H9 (cell line): Measurements from ENCODE around the gene FNDC3B. TPM values are rescaled to one million over a fixed set of nuclear protein-coding genes. Genes with fewer than 3 reads are reported as not detected.
A peak's percentile ranks its signal among the peaks of the same experiment; 100 is the strongest.

Experiments
- DNase-seq: peaks from one replicate; pipeline ENCODE4 v3.0.0-alpha.2; 2017
- H2AFZ ChIP-seq: one replicate; pipeline ENCODE4 v1.6.1; 2013; ENCODE audit warnings: mild to moderate bottlenecking, low read length, control low read depth, moderate library complexity
- H2AK5ac ChIP-seq: 2 replicates; pipeline ENCODE4 v1.6.1; 2013; ENCODE audit warnings: low read length, control low read depth, mixed read lengths; ENCODE audit not compliant: insufficient read length
- H2BK120ac ChIP-seq: one replicate; pipeline ENCODE4 v1.6.1; 2013; ENCODE audit warnings: low read depth, mild to moderate bottlenecking, low read length, control low read depth, inconsistent platforms; ENCODE audit not compliant: poor library complexity, severe bottlenecking
- H2BK12ac ChIP-seq: 2 replicates; pipeline ENCODE4 v1.6.1; 2013; ENCODE audit warnings: low read length, control low read depth, mixed read lengths, low read depth; ENCODE audit not compliant: insufficient read length
- H2BK15ac ChIP-seq: 2 replicates; pipeline ENCODE4 v1.6.1; 2013; ENCODE audit warnings: low read depth, low read length, control low read depth
- H2BK20ac ChIP-seq: one replicate; pipeline ENCODE4 v1.6.1; 2013; ENCODE audit warnings: low read depth, mild to moderate bottlenecking, low read length, control low read depth, inconsistent platforms; ENCODE audit not compliant: poor library complexity, severe bottlenecking
- H2BK5ac ChIP-seq: 2 replicates; pipeline ENCODE4 v1.6.1; 2013; ENCODE audit warnings: low read length, control low read depth, mixed read lengths; ENCODE audit not compliant: insufficient read length
- H3K14ac ChIP-seq: 2 replicates; pipeline ENCODE4 v1.6.1; 2013; ENCODE audit warnings: low read length, control low read depth; ENCODE audit not compliant: insufficient read depth
- H3K18ac ChIP-seq: 2 replicates; pipeline ENCODE4 v1.6.1; 2013; ENCODE audit warnings: low read depth, mild to moderate bottlenecking, mixed read lengths, low read length, control low read depth; ENCODE audit not compliant: insufficient read length
- H3K23ac ChIP-seq: 2 replicates; pipeline ENCODE4 v1.6.1; 2013; ENCODE audit warnings: low read length, control low read depth, mixed read lengths, low read depth; ENCODE audit not compliant: insufficient read length
- H3K23me2 ChIP-seq: 2 replicates; pipeline ENCODE4 v1.6.1; 2013; ENCODE audit warnings: low read depth, mild to moderate bottlenecking, mixed read lengths, low read length, control low read depth; ENCODE audit not compliant: insufficient read length, poor library complexity, severe bottlenecking
- H3K27ac ChIP-seq: 2 replicates; pipeline ENCODE4 v1.5.1; 2013; ENCODE audit warnings: low read length, control low read depth, mixed read lengths, low read depth; ENCODE audit not compliant: insufficient read length
- H3K27me3 ChIP-seq: 2 replicates; pipeline ENCODE4 v1.6.1; 2013; ENCODE audit warnings: low read length, control low read depth, inconsistent platforms; ENCODE audit not compliant: insufficient read depth
- H3K4ac ChIP-seq: 2 replicates; pipeline ENCODE4 v1.6.1; 2013; ENCODE audit warnings: low read depth, mild to moderate bottlenecking, control low read depth, inconsistent platforms, low read length, moderate library complexity
- H3K4me1 ChIP-seq: 2 replicates; pipeline ENCODE4 v1.6.1; 2013; ENCODE audit warnings: low read length, control low read depth, inconsistent platforms; ENCODE audit not compliant: insufficient read depth
- H3K4me2 ChIP-seq: 2 replicates; pipeline ENCODE4 v1.6.1; 2013; ENCODE audit warnings: low read length, control low read depth, mixed read lengths; ENCODE audit not compliant: insufficient read length, insufficient read depth
- H3K56ac ChIP-seq: 2 replicates; pipeline ENCODE4 v1.6.1; 2013; ENCODE audit warnings: low read depth, mild to moderate bottlenecking, mixed read lengths, low read length, control low read depth; ENCODE audit not compliant: insufficient read length
- H3K79me1 ChIP-seq: 2 replicates; pipeline ENCODE4 v1.6.1; 2013; ENCODE audit warnings: low read depth, mild to moderate bottlenecking, moderate library complexity, low read length, control low read depth, inconsistent platforms; ENCODE audit not compliant: insufficient read depth, poor library complexity, severe bottlenecking
- H3K79me2 ChIP-seq: 2 replicates; pipeline ENCODE4 v1.6.1; 2013; ENCODE audit warnings: low read length, control low read depth, inconsistent platforms; ENCODE audit not compliant: insufficient read depth
- H3K9ac ChIP-seq: 2 replicates; pipeline ENCODE4 v1.6.1; 2013; ENCODE audit warnings: low read length, control low read depth, mixed read lengths; ENCODE audit not compliant: insufficient read length; ENCODE audit errors: extremely low read depth
- H3K9me3 ChIP-seq: one replicate; pipeline ENCODE4 v1.6.1; 2013; ENCODE audit warnings: low read depth, low read length, inconsistent platforms; ENCODE audit not compliant: control insufficient read depth
- H3T11ph ChIP-seq: one replicate; pipeline ENCODE4 v1.6.1; 2013; ENCODE audit warnings: mild to moderate bottlenecking, low read length, control low read depth, inconsistent platforms
- H4K20me1 ChIP-seq: one replicate; pipeline ENCODE4 v1.6.1; 2013; ENCODE audit not compliant: control insufficient read depth, insufficient read length, insufficient read depth
- H4K5ac ChIP-seq: 2 replicates; pipeline ENCODE4 v1.6.1; 2013; ENCODE audit warnings: low read depth, mild to moderate bottlenecking, mixed read lengths, low read length, control low read depth; ENCODE audit not compliant: insufficient read length
- H4K8ac ChIP-seq: replicated peaks from 2 replicates; pipeline ENCODE4 v1.6.1; 2013; ENCODE audit warnings: low read length, control low read depth, mixed read lengths, low read depth; ENCODE audit not compliant: insufficient read length
- H4K91ac ChIP-seq: 2 replicates; pipeline ENCODE4 v1.6.1; 2013; ENCODE audit warnings: low read depth, mild to moderate bottlenecking, moderate library complexity, mixed read lengths, low read length, control low read depth; ENCODE audit not compliant: insufficient read length
- H3K27ac Mint-ChIP-seq, 3 experiments: 2 replicates in 2 of 3; 3 replicates in 1 of 3; pipeline ENCODE4 v1.8.0; 2020 to 2021; ENCODE audit warnings: mixed read lengths in 3 of 3, mild to moderate bottlenecking in 1 of 3, moderate library complexity in 1 of 3
- H3K27me3 Mint-ChIP-seq: 2 replicates; pipeline ENCODE4 v1.8.0; 2021; ENCODE audit warnings: low read depth, mild to moderate bottlenecking, moderate library complexity, mixed read lengths
- H3K36me3 Mint-ChIP-seq, 3 experiments: 2 replicates in 2 of 3; 3 replicates in 1 of 3; pipeline ENCODE4 v1.8.0; 2020 to 2021; ENCODE audit warnings: low read depth in 3 of 3, mixed read lengths in 3 of 3; ENCODE audit not compliant: insufficient read depth in 1 of 3
- H3K4me1 Mint-ChIP-seq, 2 experiments: 2 replicates each; pipeline ENCODE4 v1.8.0; 2020; ENCODE audit warnings: mixed read lengths in 2 of 2
- H3K4me3 Mint-ChIP-seq, 2 experiments: 2 replicates in 1 of 2; 3 replicates in 1 of 2; pipeline ENCODE4 v1.8.0; 2020 to 2021; ENCODE audit warnings: mild to moderate bottlenecking in 2 of 2, mixed read lengths in 2 of 2, moderate library complexity in 1 of 2
- H3K9me3 Mint-ChIP-seq, 2 experiments: 2 replicates in 1 of 2; 3 replicates in 1 of 2; pipeline ENCODE4 v1.8.0; 2020; ENCODE audit warnings: mild to moderate bottlenecking in 2 of 2, mixed read lengths in 2 of 2, moderate library complexity in 1 of 2
- CTCF ChIP-seq: fragments of 200-600 bp; sonication (generic); conservative IDR thresholded peaks from 3 replicates; pipeline ENCODE4 v1.8.0; 2021; ENCODE audit warnings: antibody characterized with exemption, mild to moderate bottlenecking
- WGBS: extraction: QIAGEN DNeasy Blood & Tissue Kit; methylation state at CpG from one replicate; pipeline ENCODE4 v1.1.7; 2013; ENCODE audit warnings: missing lambda C conversion rate, low lambda C conversion rate, mixed read lengths; ENCODE audit not compliant: insufficient read length; ENCODE audit errors: extremely low coverage; 5-methylcytosine and 5-hydroxymethylcytosine counted together
- total RNA-seq: library from RNA; stranded (reverse); gene quantifications from 2 replicates; pipeline ENCODE4 v1.2.1, GENCODE V29; 2021

FNDC3B gene
- total RNA-seq, 1 experiment from 2014 or later: 43.8 TPM

GRCh38 chr3:172125963-172126457 lies 86.6 kb downstream of the FNDC3B start:
- Histone ChIP-seq H3K56ac (no peak overlapping the region), H2AK5ac (no peak overlapping the region), H4K8ac (no peak overlapping the region), H3K4me1 (peaks cover 13% of the 10 kb centered on the region), H3K4me2 (no peak overlapping the region), H2BK15ac (no peak overlapping the region), H3T11ph (no peak overlapping the region), H3K27ac (no peak overlapping the region), H4K5ac (no peak overlapping the region), H2BK5ac (no peak overlapping the region), H3K14ac (no peak overlapping the region), H3K23me2 (no peaks in the 10 kb centered on the region), H3K79me1 (no peaks in the 10 kb centered on the region), H2BK120ac (peak overlapping the region; percentile 19), H3K9ac (no peak overlapping the region), H3K23ac (no peak overlapping the region), H2AFZ (no peak overlapping the region), H3K4ac (no peak overlapping the region), H3K27me3 (no peaks in the 10 kb centered on the region), H2BK20ac (no peak overlapping the region), H2BK12ac (no peak overlapping the region), H3K18ac (no peak overlapping the region), H4K20me1 (no peaks in the 10 kb centered on the region), H3K79me2 (peaks cover 10% of the 10 kb centered on the region; the same call in 1 of the 2 replicates), H4K91ac (no peak overlapping the region), H3K9me3 (no peaks in the 10 kb centered on the region)
- Mint-ChIP-seq H3K36me3 (peaks cover 4 to 42% (median 14%) of the 10 kb centered on the region in 3 experiments), H3K4me1 (peaks cover 39 to 54% of the 10 kb centered on the region in 2 experiments), H3K27ac (peak overlapping the region; percentile 1 to 92 (median 76); a peak in 5 of 7 replicates), H3K9me3 (no peaks in the 10 kb centered on the region), H3K4me3 (no peak overlapping the region), H3K27me3 (no peaks in the 10 kb centered on the region)
- no peak for TF ChIP-seq CTCF
- no peak for DNase-seq
- no CpG with 5 or more reads among the region's 6 CpGs for WGBS
